Stimulated activated effector memory CD8-positive, alpha-beta T cell treated with anti-CD3 and anti-CD28 coated beads, Interleukin-12 subunit alpha, Interleukin-12 subunit beta, amount 100 ng/mL, for 72 hours (primary cell): ENCODE measurements around the gene TBC1D5.

ENCODE experiments used
- ATAC-seq: fragments of 150-1000 bp; cut with Tn5 transposase; 2 replicates; pipeline ENCODE4 v1.10.0; 2021
- DNase-seq, 2 donors: peaks; one replicate each; pipeline ENCODE4 v3.0.0; 2021 to 2022; ENCODE audit warnings: low spot score in 2 of 2
- H3K27ac Mint-ChIP-seq: one replicate; pipeline ENCODE4 v1.8.0; 2022; ENCODE audit warnings: mild to moderate bottlenecking, mixed read lengths
- H3K36me3 Mint-ChIP-seq: one replicate; pipeline ENCODE4 v1.8.0; 2022; ENCODE audit warnings: mild to moderate bottlenecking, mixed read lengths
- H3K4me1 Mint-ChIP-seq: one replicate; pipeline ENCODE4 v1.8.0; 2022; ENCODE audit warnings: mixed read lengths
- H3K4me3 Mint-ChIP-seq: one replicate; pipeline ENCODE4 v1.8.0; 2022; ENCODE audit warnings: mild to moderate bottlenecking, mixed read lengths
- H3K9me3 Mint-ChIP-seq: one replicate; pipeline ENCODE4 v1.8.0; 2022; ENCODE audit warnings: mixed read lengths

TBC1D5 gene

GRCh38 chr3:17755836-17756235 lies 13.4 kb upstream of the TBC1D5 start:
- no peak for DNase-seq
- Mint-ChIP-seq H3K36me3 (no peaks in the 10 kb centered on the region), H3K4me1 (no peaks in the 10 kb centered on the region), H3K9me3 (no peaks in the 10 kb centered on the region), H3K27ac (no peak overlapping the region), H3K4me3 (no peak overlapping the region)
- no peak for ATAC-seq

- Mint-ChIP-seq H3K4me1 (peaks cover 14% of the 10 kb centered on the region), H3K36me3 (no peaks in the 10 kb centered on the region), H3K9me3 (no peaks in the 10 kb centered on the region), H3K27ac (no peak overlapping the region), H3K4me3 (no peak overlapping the region)
- ATAC-seq, result no peak
- no peak for DNase-seq
These were observed 11.2 kb upstream of the TBC1D5 start for GRCh38 chr3:17753632-17753992.

- H3K36me3 Mint-ChIP-seq, result no peaks in the 10 kb centered on the region
- ATAC-seq, result peak; percentile 63
These were observed 10.6 kb upstream of the TBC1D5 start for GRCh38 chr3:17752876-17753631.

GRCh38 chr3:17752436-17752835 lies 10.0 kb upstream of the TBC1D5 start:
- no peaks in the 10 kb centered on the region for H3K36me3 Mint-ChIP-seq
- no peak for ATAC-seq
- DNase-seq, result no peak
- H3K4me1 Mint-ChIP-seq, result peaks cover 19% of the 10 kb centered on the region
- H3K9me3 Mint-ChIP-seq, result no peaks in the 10 kb centered on the region
- H3K27ac Mint-ChIP-seq, result no peak overlapping the region
- no peak overlapping the region for H3K4me3 Mint-ChIP-seq

More at GRCh38 chr3:17752876-17753631, 10.6 kb upstream of the TBC1D5 start:
- DNase-seq, result no peak
- H3K4me1 Mint-ChIP-seq, result peaks cover 14% of the 10 kb centered on the region
- H3K9me3 Mint-ChIP-seq, result no peaks in the 10 kb centered on the region
- H3K4me3 Mint-ChIP-seq, result no peak overlapping the region
- H3K27ac Mint-ChIP-seq, result no peak overlapping the region

- ATAC-seq, result peak; percentile 48
- H3K27ac Mint-ChIP-seq, result no peak overlapping the region
- no peak for DNase-seq
These were observed 7.4 kb upstream of the TBC1D5 start for GRCh38 chr3:17749705-17750293.

GRCh38 chr3:17749281-17749680 lies 6.8 kb upstream of the TBC1D5 start:
- no peak overlapping the region for H3K27ac Mint-ChIP-seq
- no peaks in the 10 kb centered on the region for H3K9me3 Mint-ChIP-seq
- no peaks in the 10 kb centered on the region for H3K36me3 Mint-ChIP-seq
- H3K4me1 Mint-ChIP-seq, result peaks cover 25% of the 10 kb centered on the region
- ATAC-seq (peak; percentile 91), DNase-seq (no peak)
- H3K4me3 Mint-ChIP-seq, result peak overlapping the region; percentile 51

More at GRCh38 chr3:17749705-17750293, 7.4 kb upstream of the TBC1D5 start:
- Mint-ChIP-seq H3K4me3 (peak overlapping the region; percentile 51), H3K4me1 (peaks cover 25% of the 10 kb centered on the region), H3K9me3 (no peaks in the 10 kb centered on the region), H3K36me3 (no peaks in the 10 kb centered on the region)

- Mint-ChIP-seq H3K36me3 (no peaks in the 10 kb centered on the region), H3K27ac (no peak overlapping the region), H3K4me3 (no peak overlapping the region), H3K9me3 (no peaks in the 10 kb centered on the region), H3K4me1 (peaks cover 32% of the 10 kb centered on the region)
- no peak for DNase-seq
- no peak for ATAC-seq
These were observed 5.4 kb upstream of the TBC1D5 start for GRCh38 chr3:17747890-17748247.

- H3K4me3 Mint-ChIP-seq, result no peak overlapping the region
- DNase-seq (no peak), ATAC-seq (no peak)
- peaks cover 32% of the 10 kb centered on the region for H3K4me1 Mint-ChIP-seq
- no peak overlapping the region for H3K27ac Mint-ChIP-seq
- H3K36me3 Mint-ChIP-seq, result no peaks in the 10 kb centered on the region
- H3K9me3 Mint-ChIP-seq, result no peaks in the 10 kb centered on the region
These were observed 4.9 kb upstream of the TBC1D5 start for GRCh38 chr3:17747174-17747889.

GRCh38 chr3:17745894-17746293 lies 3.5 kb upstream of the TBC1D5 start:
- DNase-seq (no peak), ATAC-seq (no peak)
- no peaks in the 10 kb centered on the region for H3K9me3 Mint-ChIP-seq
- H3K27ac Mint-ChIP-seq, result no peak overlapping the region
- H3K4me3 Mint-ChIP-seq, result no peak overlapping the region
- H3K4me1 Mint-ChIP-seq, result peaks cover 34% of the 10 kb centered on the region
- H3K36me3 Mint-ChIP-seq, result no peaks in the 10 kb centered on the region

- H3K27ac Mint-ChIP-seq, result no peak overlapping the region
- no peaks in the 10 kb centered on the region for H3K9me3 Mint-ChIP-seq
- H3K4me3 Mint-ChIP-seq, result no peak overlapping the region
- DNase-seq (no peak), ATAC-seq (no peak)
- no peaks in the 10 kb centered on the region for H3K36me3 Mint-ChIP-seq
- H3K4me1 Mint-ChIP-seq, result peaks cover 39% of the 10 kb centered on the region
These were observed 2.9 kb upstream of the TBC1D5 start for GRCh38 chr3:17745301-17745700.

- no peak overlapping the region for H3K27ac Mint-ChIP-seq
- H3K4me1 Mint-ChIP-seq, result peaks cover 34% of the 10 kb centered on the region
- peaks cover 5% of the 10 kb centered on the region for H3K36me3 Mint-ChIP-seq
- no peak for DNase-seq
- no peaks in the 10 kb centered on the region for H3K9me3 Mint-ChIP-seq
- ATAC-seq, result no peak
- no peak overlapping the region for H3K4me3 Mint-ChIP-seq
These were observed 2.3 kb upstream of the TBC1D5 start for GRCh38 chr3:17744693-17745092.

- peak overlapping the region; percentile 81 for H3K4me3 Mint-ChIP-seq
- H3K27ac Mint-ChIP-seq, result peak overlapping the region; percentile 91
- peaks cover 7% of the 10 kb centered on the region for H3K36me3 Mint-ChIP-seq
- peaks cover 34% of the 10 kb centered on the region for H3K4me1 Mint-ChIP-seq
- DNase-seq (no peak), ATAC-seq (no peak)
- H3K9me3 Mint-ChIP-seq, result no peaks in the 10 kb centered on the region
These were observed 1.2 kb upstream of the TBC1D5 start for GRCh38 chr3:17743658-17743995.

GRCh38 chr3:17742880-17743657 lies 638 bp upstream of the TBC1D5 start:
- Mint-ChIP-seq H3K4me3 (peak overlapping the region; percentile 81), H3K4me1 (peaks cover 38% of the 10 kb centered on the region), H3K36me3 (peaks cover 7% of the 10 kb centered on the region), H3K27ac (peak overlapping the region; percentile 91), H3K9me3 (no peaks in the 10 kb centered on the region)
- no peak for DNase-seq
- ATAC-seq, result peak; percentile 40

GRCh38 chr3:17741621-17742101 lies 770 bp downstream of the TBC1D5 start:
- Mint-ChIP-seq H3K27ac (peak overlapping the region; percentile 91), H3K4me3 (peak overlapping the region; percentile 81), H3K4me1 (peaks cover 42% of the 10 kb centered on the region), H3K9me3 (no peaks in the 10 kb centered on the region), H3K36me3 (peaks cover 7% of the 10 kb centered on the region)
- DNase-seq, result no peak
- no peak for ATAC-seq

- no peak for DNase-seq
These were observed 1.7 kb downstream of the TBC1D5 start for GRCh38 chr3:17740721-17741141.

More at GRCh38 chr3:17740721-17741141, 1.7 kb downstream of the TBC1D5 start:
- no peaks in the 10 kb centered on the region for H3K9me3 Mint-ChIP-seq
- no peak for ATAC-seq
- peaks cover 46% of the 10 kb centered on the region for H3K4me1 Mint-ChIP-seq
- H3K36me3 Mint-ChIP-seq, result peaks cover 7% of the 10 kb centered on the region
- peak overlapping the region; percentile 91 for H3K27ac Mint-ChIP-seq
- H3K4me3 Mint-ChIP-seq, result peak overlapping the region; percentile 81
